Measurements from ENCODE around the gene KIF23. TPM values are rescaled to one million over a fixed set of nuclear protein-coding genes. Genes with fewer than 3 reads are reported as not detected.

Gene KIF23
- polyA plus RNA-seq, 2 of the 4 experiments (the other 2 are of a cell fraction) = 81.8 to 117 TPM

- no peak for FAIRE-seq
- TF ChIP-seq, protein P1, sequence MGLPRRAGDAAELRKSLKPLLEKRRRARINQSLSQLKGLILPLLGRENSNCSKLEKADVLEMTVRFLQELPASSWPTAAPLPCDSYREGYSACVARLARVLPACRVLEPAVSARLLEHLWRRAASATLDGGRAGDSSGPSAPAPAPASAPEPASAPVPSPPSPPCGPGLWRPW (IDR thresholded peaks at IDR 0.05) = no peak
- no peak for TF ChIP-seq PBX3 (IDR thresholded peaks at IDR 0.05)
- TF ChIP-seq SMC3 (IDR thresholded peaks at IDR 0.05) = no peak
- TF ChIP-seq FOXS1 (CRISPR knock-in tag; IDR thresholded peaks at IDR 0.05) = no peak
- no peak for TF ChIP-seq JUNB (IDR thresholded peaks at IDR 0.05)
- TF ChIP-seq MAFK (IDR thresholded peaks at IDR 0.05; ENCODE audit: partially characterized antibody) = no peak
- TF ChIP-seq POLR2AphosphoS2 (conservative IDR thresholded peaks at IDR 0.05; ENCODE audit: low read length) = no peak
- no peak for TF ChIP-seq ESRRA (IDR thresholded peaks at IDR 0.05; ENCODE audit: borderline replicate concordance, low read length)
- no peak for TF ChIP-seq TP53 (CRISPR knock-in tag; IDR thresholded peaks at IDR 0.05)
- TF ChIP-seq CEBPB (IDR thresholded peaks at IDR 0.05) = no peak
- TF ChIP-seq USF2 (IDR thresholded peaks at IDR 0.05) = no peak
- no peak for TF ChIP-seq EHMT2 (IDR thresholded peaks at IDR 0.05; ENCODE audit: low read depth)
- TF ChIP-seq EHF (CRISPR knock-in tag; IDR thresholded peaks at IDR 0.05) = no peak
- no peak for TF ChIP-seq HOXB5 (CRISPR knock-in tag; IDR thresholded peaks at IDR 0.05)
- TF ChIP-seq BCL3 (IDR thresholded peaks at IDR 0.05) = no peak
- no peak for TF ChIP-seq SREBF2 (IDR thresholded peaks at IDR 0.05)
- no peak for TF ChIP-seq TFCP2L1 (CRISPR knock-in tag; IDR thresholded peaks at IDR 0.05)
- no peak for TF ChIP-seq CHD4 (IDR thresholded peaks at IDR 0.05; ENCODE audit: borderline replicate concordance)
- no peak overlapping the region for H3K4me3 ChIP-seq
- H3K27ac ChIP-seq = no peak overlapping the region
- no peak for ATAC-seq
- DNase-seq (ENCODE audit: low read depth in 1 of 2, low spot score in 1 of 2) = no peak
- WGBS (ENCODE audit: missing lambda C conversion rate) = 90% methylated on average over 7 of the region's 7 CpGs
- no peaks in the 10 kb centered on the region for H3K9me3 ChIP-seq
- ChIA-PET POLR2A (no interaction called here), CTCF (interaction anchor here (0.7 to 13.9 kb wide), 7 partner anchors 9 to 333 kb away, joined by 3 to 198 read pairs (median 5); no protein-coding TSS in a partner anchor)
- no peak overlapping the region for H3K4me2 ChIP-seq
- peaks cover 31% of the 10 kb centered on the region for H3K4me1 ChIP-seq
Observed at GRCh38 chr15:69389426-69389825, 24.7 kb upstream of the KIF23 start.

- no peak overlapping the region for H3K4me2 ChIP-seq
- peaks cover 33% of the 10 kb centered on the region for H3K4me1 ChIP-seq
- H3K27ac ChIP-seq = no peak overlapping the region
- ChIA-PET CTCF (interaction anchor here (0.9 to 13.9 kb wide), 7 partner anchors 9 to 334 kb away, joined by 3 to 198 read pairs (median 4); no protein-coding TSS in a partner anchor), POLR2A (no interaction called here)
- DNase-seq (ENCODE audit: low read depth in 1 of 2, low spot score in 1 of 2) (no peak), ATAC-seq (no peak), FAIRE-seq (no peak)
- no peak overlapping the region for H3K4me3 ChIP-seq
- WGBS (ENCODE audit: missing lambda C conversion rate) = 93% methylated on average over 2 of the region's 2 CpGs
- H3K9me3 ChIP-seq = no peaks in the 10 kb centered on the region
- TF ChIP-seq RFX5 (IDR thresholded peaks at IDR 0.05) (no peak), KDM5A (IDR thresholded peaks at IDR 0.05) (no peak)
Observed at GRCh38 chr15:69390575-69390974, 23.6 kb upstream of the KIF23 start.

- no peak overlapping the region for H3K27ac ChIP-seq
- no peaks in the 10 kb centered on the region for H3K9me3 ChIP-seq
- H3K4me1 ChIP-seq = peaks cover 33% of the 10 kb centered on the region
- no peak overlapping the region for H3K4me2 ChIP-seq
- POLR2A ChIA-PET = no interaction called here
- CTCF ChIA-PET = interaction anchor here (0.9 to 13.9 kb wide), 11 partner anchors 8 to 355 kb away, joined by 3 to 198 read pairs (median 6); partner anchors contain the start of gene GLCE
- ATAC-seq = no peak
- no peak overlapping the region for H3K4me3 ChIP-seq
- 92% methylated on average over 11 of the region's 11 CpGs for WGBS (ENCODE audit: missing lambda C conversion rate)
- FAIRE-seq = no peak
- DNase-seq (ENCODE audit: low read depth in 1 of 2, low spot score in 1 of 2) = no peak
- no peak for TF ChIP-seq RARB (CRISPR knock-in tag; IDR thresholded peaks at IDR 0.05)
- TF ChIP-seq HDAC2 (IDR thresholded peaks at IDR 0.05) = no peak
- no peak for TF ChIP-seq ATOH8 (CRISPR knock-in tag; IDR thresholded peaks at IDR 0.05; ENCODE audit: low read depth)
- no peak for TF ChIP-seq ZSCAN20 (CRISPR knock-in tag; IDR thresholded peaks at IDR 0.05)
- no peak for TF ChIP-seq ZFP36 (IDR thresholded peaks at IDR 0.05; ENCODE audit: borderline replicate concordance, partially characterized antibody)
- TF ChIP-seq NR3C1 (IDR thresholded peaks at IDR 0.05) = no peak
- TF ChIP-seq, protein P2, sequence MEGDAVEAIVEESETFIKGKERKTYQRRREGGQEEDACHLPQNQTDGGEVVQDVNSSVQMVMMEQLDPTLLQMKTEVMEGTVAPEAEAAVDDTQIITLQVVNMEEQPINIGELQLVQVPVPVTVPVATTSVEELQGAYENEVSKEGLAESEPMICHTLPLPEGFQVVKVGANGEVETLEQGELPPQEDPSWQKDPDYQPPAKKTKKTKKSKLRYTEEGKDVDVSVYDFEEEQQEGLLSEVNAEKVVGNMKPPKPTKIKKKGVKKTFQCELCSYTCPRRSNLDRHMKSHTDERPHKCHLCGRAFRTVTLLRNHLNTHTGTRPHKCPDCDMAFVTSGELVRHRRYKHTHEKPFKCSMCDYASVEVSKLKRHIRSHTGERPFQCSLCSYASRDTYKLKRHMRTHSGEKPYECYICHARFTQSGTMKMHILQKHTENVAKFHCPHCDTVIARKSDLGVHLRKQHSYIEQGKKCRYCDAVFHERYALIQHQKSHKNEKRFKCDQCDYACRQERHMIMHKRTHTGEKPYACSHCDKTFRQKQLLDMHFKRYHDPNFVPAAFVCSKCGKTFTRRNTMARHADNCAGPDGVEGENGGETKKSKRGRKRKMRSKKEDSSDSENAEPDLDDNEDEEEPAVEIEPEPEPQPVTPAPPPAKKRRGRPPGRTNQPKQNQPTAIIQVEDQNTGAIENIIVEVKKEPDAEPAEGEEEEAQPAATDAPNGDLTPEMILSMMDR (IDR thresholded peaks at IDR 0.05) = no peak
- TF ChIP-seq ESRRA (IDR thresholded peaks at IDR 0.05; ENCODE audit: borderline replicate concordance, low read length) = no peak
- TF ChIP-seq MYC (IDR thresholded peaks at IDR 0.05; ENCODE audit: borderline replicate concordance, low read length) = no peak
- TF ChIP-seq FOSL2 (IDR thresholded peaks at IDR 0.05) = no peak
- TF ChIP-seq FOSL2 (CRISPR knock-in tag; IDR thresholded peaks at IDR 0.05) = no peak
Observed at GRCh38 chr15:69391046-69391757, 22.9 kb upstream of the KIF23 start.

Measured in A549 (cell line).